HepG2 (cell line): Measurements from ENCODE around the gene MYCBPAP. TPM values are rescaled to one million over a fixed set of nuclear protein-coding genes. Genes with fewer than 3 reads are reported as not detected.
A peak's percentile ranks its signal among the peaks of the same experiment; 100 is the strongest.

Experiments
- DPF2 ChIP-seq: sonication (generic); formaldehyde crosslinking; IDR thresholded peaks from 2 replicates; pipeline ENCODE4 v1.4.0; 2020; ENCODE audit warnings: mild to moderate bottlenecking, low read depth, missing genetic modification reagents, borderline replicate concordance
- FOSL2 ChIP-seq: sonication (generic); formaldehyde crosslinking; IDR thresholded peaks from 2 replicates; pipeline ENCODE4 v1.4.0; 2020; ENCODE audit warnings: missing genetic modification reagents
- FOXM1 ChIP-seq: sonication (generic); formaldehyde crosslinking; IDR thresholded peaks from 2 replicates; pipeline ENCODE4 v1.5.0; 2020; ENCODE audit warnings: missing genetic modification reagents
- GZF1 ChIP-seq: sonication (generic); formaldehyde crosslinking; IDR thresholded peaks from 2 replicates; pipeline ENCODE4 v1.5.1; 2020; ENCODE audit warnings: mild to moderate bottlenecking, missing genetic modification reagents
- HOXA3 ChIP-seq: sonication (generic); formaldehyde crosslinking; IDR thresholded peaks from 2 replicates; pipeline ENCODE4 v1.5.0; 2020; ENCODE audit warnings: missing genetic modification reagents
- KLF13 ChIP-seq: sonication (generic); formaldehyde crosslinking; IDR thresholded peaks from 2 replicates; pipeline ENCODE4 v1.4.0; 2020; ENCODE audit warnings: mild to moderate bottlenecking, missing genetic modification reagents
- KMT2B ChIP-seq: IDR thresholded peaks from 2 replicates; pipeline ENCODE4 v1.6.1; 2016; ENCODE audit warnings: missing genetic modification reagents, missing compliant biosample characterization
- MIER3 ChIP-seq: IDR thresholded peaks from 2 replicates; pipeline ENCODE4 v1.6.1; 2016; ENCODE audit warnings: missing compliant biosample characterization, borderline replicate concordance
- RFX3 ChIP-seq: IDR thresholded peaks from 2 replicates; pipeline ENCODE4 v1.6.1; 2016; ENCODE audit warnings: missing biosample characterization, missing genetic modification reagents
- SALL1 ChIP-seq: sonication (generic); formaldehyde crosslinking; IDR thresholded peaks from 2 replicates; pipeline ENCODE4 v1.8.0; 2022; ENCODE audit warnings: mild to moderate bottlenecking, missing genetic modification reagents
- SAP130 ChIP-seq: IDR thresholded peaks from 2 replicates; pipeline ENCODE4 v1.6.1; 2016; ENCODE audit warnings: low read depth
- TCF12 ChIP-seq, 2 experiments: fragments of 450-650 bp in 1 of 2; sonication (generic) in 1 of 2; formaldehyde crosslinking in 1 of 2; IDR thresholded peaks; 2 replicates each; pipeline versions ENCODE4 v1.6.1 to v1.8.0; 2017 to 2022; ENCODE audit warnings: antibody characterized with exemption in 1 of 2, mild to moderate bottlenecking in 1 of 2, missing genetic modification reagents in 1 of 2, moderate library complexity in 1 of 2
- ZBTB20 ChIP-seq: sonication (generic); formaldehyde crosslinking; IDR thresholded peaks from 2 replicates; pipeline ENCODE4 v1.8.1; 2023; ENCODE audit warnings: missing genetic modification reagents, low read depth, mild to moderate bottlenecking, borderline replicate concordance
- ZFAT ChIP-seq: sonication (generic); formaldehyde crosslinking; conservative IDR thresholded peaks from 2 replicates; pipeline ENCODE4 v1.8.1; 2023; ENCODE audit warnings: missing genetic modification reagents, inconsistent platforms
- ZFX ChIP-seq: sonication (generic); formaldehyde crosslinking; IDR thresholded peaks from 2 replicates; pipeline ENCODE4 v1.4.0; 2020; ENCODE audit warnings: mild to moderate bottlenecking, low read depth, missing genetic modification reagents, moderate library complexity
- ZNF207 ChIP-seq: fragments of 450-650 bp; IDR thresholded peaks from 2 replicates; pipeline ENCODE4 v1.6.1; 2016; ENCODE audit warnings: antibody characterized with exemption, borderline replicate concordance
- ZNF260 ChIP-seq: sonication (generic); formaldehyde crosslinking; IDR thresholded peaks from 2 replicates; pipeline ENCODE4 v1.4.0; 2020; ENCODE audit warnings: missing genetic modification reagents, low read depth, mild to moderate bottlenecking, borderline replicate concordance
- ZNF30 ChIP-seq: sonication (generic); formaldehyde crosslinking; IDR thresholded peaks from 2 replicates; pipeline ENCODE4 v1.5.0; 2020; ENCODE audit warnings: mild to moderate bottlenecking, missing genetic modification reagents
- ZNF382 ChIP-seq: sonication (generic); formaldehyde crosslinking; IDR thresholded peaks from 2 replicates; pipeline ENCODE4 v1.5.0; 2020; ENCODE audit warnings: missing genetic modification reagents, mild to moderate bottlenecking, borderline replicate concordance
- ZNF644 ChIP-seq: IDR thresholded peaks from 2 replicates; pipeline ENCODE4 v1.6.1; 2016; ENCODE audit warnings: low read depth
- ZNF775 ChIP-seq: sonication (generic); formaldehyde crosslinking; IDR thresholded peaks from 2 replicates; pipeline ENCODE4 v1.4.0; 2020; ENCODE audit warnings: missing genetic modification reagents, mild to moderate bottlenecking, moderate library complexity, borderline replicate concordance
- polyA plus RNA-seq, 8 experiments: library from polyadenylated mRNA; depleted of rRNA in 3 of 8; stranded (reverse) in 7 of 8; unstranded in 1 of 8; fragments of >200 nt; fragmentation: Illumina TruSeq in 4 of 8; extraction: Trizol in 4 of 8; gene quantifications; 2 replicates each; pipeline versions ENCODE4 v1.2.1 to v1.2.3, GENCODE V29; 2011 to 2016; ENCODE audit warnings: low read depth in 4 of 8, missing spikeins in 1 of 8, mixed read lengths in 1 of 8; ENCODE audit not compliant: insufficient read depth in 1 of 8
- total RNA-seq, 5 experiments: library from RNA; depleted of rRNA; stranded (reverse); fragments of >200 nt; fragmentation: Illumina TruSeq; extraction: Trizol; gene quantifications; 2 replicates each; pipeline ENCODE4 v1.2.3, GENCODE V29; 2016; ENCODE audit warnings: low read depth in 1 of 5
- TF ChIP-seq, protein P1 (sequence below): sonication (generic); formaldehyde crosslinking; IDR thresholded peaks from 2 replicates; pipeline ENCODE4 v1.8.0; 2022; ENCODE audit warnings: mild to moderate bottlenecking, missing genetic modification reagents
- TF ChIP-seq, protein P2 (sequence below): sonication (generic); formaldehyde crosslinking; IDR thresholded peaks from 2 replicates; pipeline ENCODE4 v1.5.1; 2020; ENCODE audit warnings: mild to moderate bottlenecking, moderate library complexity, missing genetic modification reagents
- TF ChIP-seq, protein P3 (sequence below): sonication (generic); formaldehyde crosslinking; IDR thresholded peaks from 2 replicates; pipeline ENCODE4 v1.5.0; 2020; ENCODE audit warnings: mild to moderate bottlenecking, missing genetic modification reagents

Gene MYCBPAP
- total and polyA plus RNA-seq, 2 of the 13 experiments (the other 11 are each of a cell fraction or from before 2014, with no cell fraction given) = 0.22 to 0.24 TPM

DNA sequence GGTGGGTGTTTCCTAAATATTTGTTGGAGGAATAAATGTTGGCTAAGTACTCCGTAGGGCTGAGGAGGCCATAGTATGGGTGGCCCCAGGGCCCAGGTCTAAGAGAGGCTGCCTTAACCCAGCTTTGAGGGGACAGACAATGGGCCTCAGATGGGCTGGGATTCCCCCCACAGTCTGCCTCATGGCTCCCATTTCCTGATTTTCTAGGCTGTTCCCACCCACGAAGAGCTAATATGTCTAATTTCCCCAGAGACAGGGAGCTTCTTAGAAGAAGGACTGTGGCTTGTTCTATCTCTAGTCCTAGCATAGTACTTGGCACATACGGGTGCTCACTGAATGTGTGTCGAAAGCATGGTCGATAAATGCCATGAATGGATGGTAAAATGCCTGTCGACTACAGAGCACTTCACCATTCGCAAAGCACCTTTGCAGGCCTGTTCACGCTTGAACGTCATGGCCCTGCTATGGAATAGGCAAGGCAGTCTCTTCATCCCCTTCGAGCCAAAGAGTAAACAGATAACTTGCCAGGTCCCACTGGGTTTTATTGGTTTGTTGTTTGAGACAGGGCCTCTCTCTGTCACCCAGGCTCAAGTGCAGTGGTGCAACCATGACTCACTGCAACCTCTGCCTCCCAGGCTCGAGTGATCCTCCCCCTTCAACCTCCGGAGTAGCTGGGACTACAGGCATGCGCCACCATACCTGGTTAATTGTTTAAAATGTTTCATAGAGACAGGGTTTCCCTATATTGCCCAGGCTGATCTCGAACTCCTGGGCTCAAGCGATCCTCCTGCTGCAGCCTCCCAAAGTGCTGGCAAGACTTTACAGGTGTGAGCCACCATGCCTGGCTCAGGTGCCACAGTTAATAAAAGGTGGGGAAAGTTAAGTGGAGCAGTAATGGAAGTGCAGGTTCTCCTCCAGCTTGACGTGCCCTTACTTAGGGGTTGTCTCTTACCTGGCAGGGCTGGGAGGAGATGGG, 49.2 kb upstream of the MYCBPAP start (continued):
- TF ChIP-seq ZBTB20 (CRISPR knock-in tag) (peak; percentile 44; the same call in 1 of the 2 replicates), ZNF775 (no peak), ZNF382 (no peak), HOXA3 (CRISPR knock-in tag) (peak; percentile 76), ZNF30 (no peak), SALL1 (CRISPR knock-in tag) (peak; percentile 94), ZNF260 (CRISPR knock-in tag) (no peak), RFX3 (CRISPR knock-in tag) (no peak), DPF2 (CRISPR knock-in tag) (peak; percentile 68), GZF1 (CRISPR knock-in tag) (no peak), ZNF207 (no peak), ZFX (CRISPR knock-in tag) (peak; percentile 71; the same call in 1 of the 2 replicates), MIER3 (CRISPR knock-in tag) (peak; percentile 91; the same call in 1 of the 2 replicates), FOXM1 (no peak), KLF13 (CRISPR knock-in tag) (no peak), TCF12 (IDR thresholded peaks at IDR 0.05) (no peak), TCF12 (CRISPR knock-in tag; IDR thresholded peaks at IDR 0.05) (0 out of 2 replicates have a peak, but pooled peaks have one; percentile 29), ZNF644 (CRISPR knock-in tag) (peak; percentile 85), FOSL2 (CRISPR knock-in tag) (peak; percentile 99), SAP130 (CRISPR knock-in tag) (peak; percentile 92), ZFAT (CRISPR knock-in tag) (no peak), KMT2B (peak; percentile 44; the same call in 1 of the 2 replicates)
- TF ChIP-seq, protein P1, sequence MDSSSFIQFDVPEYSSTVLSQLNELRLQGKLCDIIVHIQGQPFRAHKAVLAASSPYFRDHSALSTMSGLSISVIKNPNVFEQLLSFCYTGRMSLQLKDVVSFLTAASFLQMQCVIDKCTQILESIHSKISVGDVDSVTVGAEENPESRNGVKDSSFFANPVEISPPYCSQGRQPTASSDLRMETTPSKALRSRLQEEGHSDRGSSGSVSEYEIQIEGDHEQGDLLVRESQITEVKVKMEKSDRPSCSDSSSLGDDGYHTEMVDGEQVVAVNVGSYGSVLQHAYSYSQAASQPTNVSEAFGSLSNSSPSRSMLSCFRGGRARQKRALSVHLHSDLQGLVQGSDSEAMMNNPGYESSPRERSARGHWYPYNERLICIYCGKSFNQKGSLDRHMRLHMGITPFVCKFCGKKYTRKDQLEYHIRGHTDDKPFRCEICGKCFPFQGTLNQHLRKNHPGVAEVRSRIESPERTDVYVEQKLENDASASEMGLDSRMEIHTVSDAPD (CRISPR knock-in tag) = peak; percentile 86
- TF ChIP-seq, protein P2, sequence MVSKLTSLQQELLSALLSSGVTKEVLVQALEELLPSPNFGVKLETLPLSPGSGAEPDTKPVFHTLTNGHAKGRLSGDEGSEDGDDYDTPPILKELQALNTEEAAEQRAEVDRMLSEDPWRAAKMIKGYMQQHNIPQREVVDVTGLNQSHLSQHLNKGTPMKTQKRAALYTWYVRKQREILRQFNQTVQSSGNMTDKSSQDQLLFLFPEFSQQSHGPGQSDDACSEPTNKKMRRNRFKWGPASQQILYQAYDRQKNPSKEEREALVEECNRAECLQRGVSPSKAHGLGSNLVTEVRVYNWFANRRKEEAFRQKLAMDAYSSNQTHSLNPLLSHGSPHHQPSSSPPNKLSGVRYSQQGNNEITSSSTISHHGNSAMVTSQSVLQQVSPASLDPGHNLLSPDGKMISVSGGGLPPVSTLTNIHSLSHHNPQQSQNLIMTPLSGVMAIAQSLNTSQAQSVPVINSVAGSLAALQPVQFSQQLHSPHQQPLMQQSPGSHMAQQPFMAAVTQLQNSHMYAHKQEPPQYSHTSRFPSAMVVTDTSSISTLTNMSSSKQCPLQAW (CRISPR knock-in tag) = peak; percentile 46; the same call in 1 of the 2 replicates
- TF ChIP-seq, protein P3, sequence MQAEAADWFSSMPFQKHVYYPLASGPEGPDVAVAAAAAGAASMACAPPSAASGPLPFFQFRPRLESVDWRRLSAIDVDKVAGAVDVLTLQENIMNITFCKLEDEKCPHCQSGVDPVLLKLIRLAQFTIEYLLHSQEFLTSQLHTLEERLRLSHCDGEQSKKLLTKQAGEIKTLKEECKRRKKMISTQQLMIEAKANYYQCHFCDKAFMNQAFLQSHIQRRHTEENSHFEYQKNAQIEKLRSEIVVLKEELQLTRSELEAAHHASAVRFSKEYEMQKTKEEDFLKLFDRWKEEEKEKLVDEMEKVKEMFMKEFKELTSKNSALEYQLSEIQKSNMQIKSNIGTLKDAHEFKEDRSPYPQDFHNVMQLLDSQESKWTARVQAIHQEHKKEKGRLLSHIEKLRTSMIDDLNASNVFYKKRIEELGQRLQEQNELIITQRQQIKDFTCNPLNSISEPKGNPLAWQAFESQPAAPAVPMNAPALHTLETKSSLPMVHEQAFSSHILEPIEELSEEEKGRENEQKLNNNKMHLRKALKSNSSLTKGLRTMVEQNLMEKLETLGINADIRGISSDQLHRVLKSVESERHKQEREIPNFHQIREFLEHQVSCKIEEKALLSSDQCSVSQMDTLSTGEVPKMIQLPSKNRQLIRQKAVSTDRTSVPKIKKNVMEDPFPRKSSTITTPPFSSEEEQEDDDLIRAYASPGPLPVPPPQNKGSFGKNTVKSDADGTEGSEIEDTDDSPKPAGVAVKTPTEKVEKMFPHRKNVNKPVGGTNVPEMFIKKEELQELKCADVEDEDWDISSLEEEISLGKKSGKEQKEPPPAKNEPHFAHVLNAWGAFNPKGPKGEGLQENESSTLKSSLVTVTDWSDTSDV (CRISPR knock-in tag) = no peak
